HL-60 (cell line): ENCODE data around the gene NUDT6.

Experiments used
- POLR2AphosphoS5 ChIP-seq: IDR thresholded peaks from 2 replicates; pipeline ENCODE4 v1.6.1; 2012; ENCODE audit warnings: low read depth
- TF ChIP-seq, protein P1 (sequence below): IDR thresholded peaks from one replicate; pipeline ENCODE4 v1.5.1; 2011; ENCODE audit warnings: low read length, control low read depth, inconsistent platforms; ENCODE audit not compliant: insufficient read depth
- TF ChIP-seq, protein P2 (sequence below): IDR thresholded peaks from 2 replicates; pipeline ENCODE4 v1.6.1; 2012; ENCODE audit warnings: low read depth; ENCODE audit not compliant: insufficient replicate concordance

DNA sequence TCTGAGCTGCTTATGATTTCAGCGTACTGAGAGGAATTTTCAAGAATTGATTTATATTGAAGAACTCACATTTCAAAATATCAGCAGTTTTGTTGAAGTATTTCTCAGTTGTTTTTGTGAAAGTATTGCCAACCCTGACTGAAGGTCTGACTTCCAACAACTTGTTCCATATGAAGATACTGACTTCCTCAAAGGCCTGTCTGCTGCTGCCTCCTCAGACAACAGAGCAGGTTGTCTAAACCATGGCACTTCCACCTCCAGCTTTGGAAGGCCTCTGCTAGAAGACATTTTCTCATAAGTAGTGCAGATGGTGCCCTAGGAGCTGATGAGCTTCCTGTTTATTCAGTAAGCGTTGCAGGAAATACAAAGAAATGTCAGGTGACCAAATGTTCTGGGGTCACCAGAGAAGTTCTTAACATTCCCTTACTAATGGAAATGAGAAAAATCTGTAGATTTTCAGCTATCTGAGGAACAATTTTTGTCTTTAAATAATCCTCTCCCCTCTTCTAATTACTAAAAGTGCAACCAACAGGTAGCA is 67.0 kb downstream of the NUDT6 start:
- TF ChIP-seq, protein P1, sequence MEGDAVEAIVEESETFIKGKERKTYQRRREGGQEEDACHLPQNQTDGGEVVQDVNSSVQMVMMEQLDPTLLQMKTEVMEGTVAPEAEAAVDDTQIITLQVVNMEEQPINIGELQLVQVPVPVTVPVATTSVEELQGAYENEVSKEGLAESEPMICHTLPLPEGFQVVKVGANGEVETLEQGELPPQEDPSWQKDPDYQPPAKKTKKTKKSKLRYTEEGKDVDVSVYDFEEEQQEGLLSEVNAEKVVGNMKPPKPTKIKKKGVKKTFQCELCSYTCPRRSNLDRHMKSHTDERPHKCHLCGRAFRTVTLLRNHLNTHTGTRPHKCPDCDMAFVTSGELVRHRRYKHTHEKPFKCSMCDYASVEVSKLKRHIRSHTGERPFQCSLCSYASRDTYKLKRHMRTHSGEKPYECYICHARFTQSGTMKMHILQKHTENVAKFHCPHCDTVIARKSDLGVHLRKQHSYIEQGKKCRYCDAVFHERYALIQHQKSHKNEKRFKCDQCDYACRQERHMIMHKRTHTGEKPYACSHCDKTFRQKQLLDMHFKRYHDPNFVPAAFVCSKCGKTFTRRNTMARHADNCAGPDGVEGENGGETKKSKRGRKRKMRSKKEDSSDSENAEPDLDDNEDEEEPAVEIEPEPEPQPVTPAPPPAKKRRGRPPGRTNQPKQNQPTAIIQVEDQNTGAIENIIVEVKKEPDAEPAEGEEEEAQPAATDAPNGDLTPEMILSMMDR = no peak
- TF ChIP-seq, protein P2, sequence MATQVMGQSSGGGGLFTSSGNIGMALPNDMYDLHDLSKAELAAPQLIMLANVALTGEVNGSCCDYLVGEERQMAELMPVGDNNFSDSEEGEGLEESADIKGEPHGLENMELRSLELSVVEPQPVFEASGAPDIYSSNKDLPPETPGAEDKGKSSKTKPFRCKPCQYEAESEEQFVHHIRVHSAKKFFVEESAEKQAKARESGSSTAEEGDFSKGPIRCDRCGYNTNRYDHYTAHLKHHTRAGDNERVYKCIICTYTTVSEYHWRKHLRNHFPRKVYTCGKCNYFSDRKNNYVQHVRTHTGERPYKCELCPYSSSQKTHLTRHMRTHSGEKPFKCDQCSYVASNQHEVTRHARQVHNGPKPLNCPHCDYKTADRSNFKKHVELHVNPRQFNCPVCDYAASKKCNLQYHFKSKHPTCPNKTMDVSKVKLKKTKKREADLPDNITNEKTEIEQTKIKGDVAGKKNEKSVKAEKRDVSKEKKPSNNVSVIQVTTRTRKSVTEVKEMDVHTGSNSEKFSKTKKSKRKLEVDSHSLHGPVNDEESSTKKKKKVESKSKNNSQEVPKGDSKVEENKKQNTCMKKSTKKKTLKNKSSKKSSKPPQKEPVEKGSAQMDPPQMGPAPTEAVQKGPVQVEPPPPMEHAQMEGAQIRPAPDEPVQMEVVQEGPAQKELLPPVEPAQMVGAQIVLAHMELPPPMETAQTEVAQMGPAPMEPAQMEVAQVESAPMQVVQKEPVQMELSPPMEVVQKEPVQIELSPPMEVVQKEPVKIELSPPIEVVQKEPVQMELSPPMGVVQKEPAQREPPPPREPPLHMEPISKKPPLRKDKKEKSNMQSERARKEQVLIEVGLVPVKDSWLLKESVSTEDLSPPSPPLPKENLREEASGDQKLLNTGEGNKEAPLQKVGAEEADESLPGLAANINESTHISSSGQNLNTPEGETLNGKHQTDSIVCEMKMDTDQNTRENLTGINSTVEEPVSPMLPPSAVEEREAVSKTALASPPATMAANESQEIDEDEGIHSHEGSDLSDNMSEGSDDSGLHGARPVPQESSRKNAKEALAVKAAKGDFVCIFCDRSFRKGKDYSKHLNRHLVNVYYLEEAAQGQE = no peak
- no peak for TF ChIP-seq POLR2AphosphoS5
